Lung (tissue), 12 donors: Measurements from ENCODE around the gene MEX3C. TPM values are rescaled to one million over a fixed set of nuclear protein-coding genes. Genes with fewer than 3 reads are reported as not detected.

ENCODE experiments used
- ATAC-seq: fragments of 200-7000 bp; cut with Tn5 transposase; one replicate; pipeline ENCODE4 v1.9.1; 2020; ENCODE audit warnings: moderate number of reproducible peaks; ENCODE audit not compliant: insufficient read depth, low FRiP score
- DNase-seq, 3 donors: peaks; one replicate each; pipeline ENCODE4 v3.0.0-alpha.2; 2013 to 2017
- H3K27ac ChIP-seq, 2 donors: one replicate each; pipeline ENCODE4 v1.5.1; 2013; ENCODE audit warnings: mild to moderate bottlenecking in 2 of 2, moderate library complexity in 2 of 2, control low read depth in 1 of 2, inconsistent platforms in 1 of 2, low read depth in 1 of 2, low read length in 1 of 2
- H3K27me3 ChIP-seq, 3 donors: one replicate each; pipeline ENCODE4 v1.5.1; 2013; ENCODE audit warnings: low read length in 2 of 3; ENCODE audit not compliant: control insufficient read depth in 3 of 3, insufficient read depth in 3 of 3
- H3K36me3 ChIP-seq, 4 donors: one replicate each; pipeline ENCODE4 v1.5.1; 2013; ENCODE audit warnings: low read length in 4 of 4, mild to moderate bottlenecking in 1 of 4, moderate library complexity in 1 of 4; ENCODE audit not compliant: control insufficient read depth in 4 of 4, insufficient read depth in 4 of 4
- H3K4me1 ChIP-seq, 5 donors: one replicate each; pipeline ENCODE4 v1.5.1; 2013; ENCODE audit warnings: low read length in 5 of 5, mild to moderate bottlenecking in 2 of 5, moderate library complexity in 1 of 5; ENCODE audit not compliant: control insufficient read depth in 5 of 5, insufficient read depth in 5 of 5
- H3K4me3 ChIP-seq: one replicate; pipeline ENCODE4 v1.5.1; 2013; ENCODE audit warnings: mild to moderate bottlenecking, control low read depth, moderate library complexity
- H3K9ac ChIP-seq, 2 donors: one replicate each; pipeline ENCODE4 v1.5.1; 2013; ENCODE audit warnings: low read length in 2 of 2, control low read depth in 1 of 2; ENCODE audit not compliant: insufficient read depth in 1 of 2
- H3K9me3 ChIP-seq, 4 donors: one replicate each; pipeline ENCODE4 v1.5.1; 2013; ENCODE audit warnings: low read length in 3 of 4, mild to moderate bottlenecking in 1 of 4, moderate library complexity in 1 of 4; ENCODE audit not compliant: control insufficient read depth in 4 of 4, insufficient read depth in 3 of 4
- WGBS, 2 donors: extraction: QIAGEN DNeasy Blood & Tissue Kit; methylation state at CpG; one replicate each; pipeline ENCODE4 v1.1.7; 2013; 5-methylcytosine and 5-hydroxymethylcytosine counted together
- polyA plus RNA-seq, 2 donors: library from polyadenylated mRNA; stranded (reverse); fragments of 200-250 nt; gene quantifications; one replicate each; pipeline ENCODE4 v1.2.1, GENCODE V29; 2013
- total RNA-seq, 2 donors: library from RNA; depleted of rRNA in 1 of 2; stranded (reverse); fragments of >200 nt in 1 of 2; gene quantifications; one replicate each; pipeline ENCODE4 v1.2.1, GENCODE V29; 2014 to 2021
- TF ChIP-seq, protein P1 (sequence below): IDR thresholded peaks from 2 replicates; pipeline ENCODE4 v1.5.1; 2012; ENCODE audit warnings: mild to moderate bottlenecking; ENCODE audit errors: control extremely low read depth, extremely low read depth
- donor health status: control.
- donor health status: control.
- donor health status: Bipolar disorder and iron deficiency.
- donor health status: healthy.
- donor health status: DM: yes; HTN: yes; CAD: no.

The MEX3C gene
- total and polyA plus RNA-seq, 4 donors = 7.6 to 54.2 (median 15.8) TPM

DNA sequence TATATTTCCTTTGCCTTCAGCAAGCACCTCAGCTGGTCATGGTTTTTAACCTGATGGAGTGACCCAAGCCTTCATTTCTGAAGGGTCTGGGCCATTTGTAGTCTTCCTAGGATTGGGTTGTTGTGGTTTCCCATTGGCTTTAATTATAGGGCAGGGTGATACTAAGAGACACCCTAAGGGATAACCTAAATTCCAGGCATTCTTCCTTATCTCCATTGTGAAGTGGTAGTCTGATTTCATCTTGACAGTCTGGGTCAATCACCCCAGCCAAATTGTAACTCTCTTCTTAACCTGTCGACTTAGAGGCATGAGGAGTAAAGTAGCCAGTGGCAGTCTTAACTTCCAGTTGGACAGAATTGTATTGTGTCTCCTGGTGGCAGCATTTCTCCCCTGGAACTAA is 30.2 kb upstream of the MEX3C start:
- WGBS, 2 donors = 49 to 59% methylated on average over 1 of the region's 1 CpG
- no peak for ATAC-seq
- Histone ChIP-seq H3K9me3 (peaks cover 0 to 10% (median 0%) of the 10 kb centered on the region in 4 donors), H3K4me1 (no peaks in the 10 kb centered on the region), H3K9ac (no peak overlapping the region), H3K27ac (no peak overlapping the region), H3K36me3 (no peaks in the 10 kb centered on the region), H3K4me3 (no peak overlapping the region), H3K27me3 (peaks cover 0 to 25% (median 10%) of the 10 kb centered on the region in 3 donors)
- DNase-seq = no peak
- TF ChIP-seq, protein P1, sequence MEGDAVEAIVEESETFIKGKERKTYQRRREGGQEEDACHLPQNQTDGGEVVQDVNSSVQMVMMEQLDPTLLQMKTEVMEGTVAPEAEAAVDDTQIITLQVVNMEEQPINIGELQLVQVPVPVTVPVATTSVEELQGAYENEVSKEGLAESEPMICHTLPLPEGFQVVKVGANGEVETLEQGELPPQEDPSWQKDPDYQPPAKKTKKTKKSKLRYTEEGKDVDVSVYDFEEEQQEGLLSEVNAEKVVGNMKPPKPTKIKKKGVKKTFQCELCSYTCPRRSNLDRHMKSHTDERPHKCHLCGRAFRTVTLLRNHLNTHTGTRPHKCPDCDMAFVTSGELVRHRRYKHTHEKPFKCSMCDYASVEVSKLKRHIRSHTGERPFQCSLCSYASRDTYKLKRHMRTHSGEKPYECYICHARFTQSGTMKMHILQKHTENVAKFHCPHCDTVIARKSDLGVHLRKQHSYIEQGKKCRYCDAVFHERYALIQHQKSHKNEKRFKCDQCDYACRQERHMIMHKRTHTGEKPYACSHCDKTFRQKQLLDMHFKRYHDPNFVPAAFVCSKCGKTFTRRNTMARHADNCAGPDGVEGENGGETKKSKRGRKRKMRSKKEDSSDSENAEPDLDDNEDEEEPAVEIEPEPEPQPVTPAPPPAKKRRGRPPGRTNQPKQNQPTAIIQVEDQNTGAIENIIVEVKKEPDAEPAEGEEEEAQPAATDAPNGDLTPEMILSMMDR = no peak

GRCh38 chr18:51226587-51227350 is 29.3 kb upstream of the MEX3C start:
- Histone ChIP-seq H3K27ac (no peak overlapping the region), H3K9me3 (peaks cover 0 to 12% (median 0%) of the 10 kb centered on the region in 4 donors), H3K9ac (no peak overlapping the region), H3K4me3 (no peak overlapping the region), H3K27me3 (peaks cover 0 to 16% (median 3%) of the 10 kb centered on the region in 3 donors), H3K4me1 (no peaks in the 10 kb centered on the region), H3K36me3 (no peaks in the 10 kb centered on the region)
- DNase-seq (no peak), ATAC-seq (no peak)
- 89 to 97% methylated on average over 4 of the region's 4 CpGs for WGBS, 2 donors
- TF ChIP-seq, protein P1 = no peak

GRCh38 chr18:51226068-51226467 is 28.6 kb upstream of the MEX3C start:
- H3K4me1 ChIP-seq = no peaks in the 10 kb centered on the region
- peaks cover 0 to 16% (median 0%) of the 10 kb centered on the region in 3 donors for H3K27me3 ChIP-seq
- H3K9me3 ChIP-seq = peaks cover 0 to 15% (median 0%) of the 10 kb centered on the region in 4 donors
- WGBS, 2 donors = 54 to 79% methylated on average over 4 of the region's 4 CpGs
- H3K4me3 ChIP-seq = no peak overlapping the region
- TF ChIP-seq, protein P1 = no peak
- no peaks in the 10 kb centered on the region for H3K36me3 ChIP-seq
- no peak overlapping the region for H3K9ac ChIP-seq
- no peak overlapping the region for H3K27ac ChIP-seq
- ATAC-seq (peak; percentile 71), DNase-seq (peak in 2 of 3 donors; percentile 6 to 31)
